EL (cell line): ENCODE measurements around the gene PECR.
"Not testable (repeated sequence)": the region's sequence is repeated elsewhere in the genome, so short reads cannot be mapped to it uniquely, and the experiment has no call there.

Experiments used
- DNase-seq: peaks from one replicate; pipeline ENCODE4 v3.0.0-alpha.2; 2016

The PECR gene

DNA sequence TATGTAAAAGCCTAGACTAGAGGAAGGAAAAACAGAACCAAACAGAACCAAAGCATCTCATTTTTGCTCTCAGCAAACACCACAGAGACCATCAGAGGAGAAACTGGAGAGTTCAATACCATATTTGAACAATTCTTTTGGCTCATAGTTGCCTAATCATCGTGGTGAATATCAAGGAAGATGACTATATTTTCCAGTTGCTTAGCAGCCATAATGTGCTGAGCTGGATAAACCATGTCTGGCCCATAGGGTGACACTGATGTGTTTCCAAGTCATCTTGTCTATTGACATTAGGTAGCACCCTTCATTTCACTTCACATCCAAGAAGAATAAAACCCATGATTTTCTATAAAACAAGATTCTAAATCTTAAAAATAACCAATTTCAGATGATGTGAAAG lies 21.6 kb upstream of the PECR start:
- DNase-seq: no peak

DNA sequence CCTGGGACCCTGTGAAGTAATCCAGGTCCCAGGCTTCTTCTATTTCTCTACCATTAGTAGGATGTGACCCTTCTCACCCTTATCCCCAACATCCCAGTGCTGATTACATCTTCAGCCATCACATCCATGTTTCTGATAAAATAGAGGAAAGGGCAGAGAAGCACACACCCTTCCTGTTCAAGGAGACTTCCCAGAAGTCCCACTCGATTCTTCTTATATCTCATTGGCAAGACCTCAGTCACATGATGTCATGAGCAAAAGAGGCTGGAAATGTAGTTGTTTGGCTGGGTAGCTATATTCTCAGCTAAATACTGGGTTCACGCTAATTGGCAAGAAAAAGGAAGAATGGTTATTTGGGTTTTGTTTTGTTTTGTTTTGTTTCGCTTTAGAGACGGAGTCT lies 19.5 kb upstream of the PECR start:
- no peak for DNase-seq

DNA sequence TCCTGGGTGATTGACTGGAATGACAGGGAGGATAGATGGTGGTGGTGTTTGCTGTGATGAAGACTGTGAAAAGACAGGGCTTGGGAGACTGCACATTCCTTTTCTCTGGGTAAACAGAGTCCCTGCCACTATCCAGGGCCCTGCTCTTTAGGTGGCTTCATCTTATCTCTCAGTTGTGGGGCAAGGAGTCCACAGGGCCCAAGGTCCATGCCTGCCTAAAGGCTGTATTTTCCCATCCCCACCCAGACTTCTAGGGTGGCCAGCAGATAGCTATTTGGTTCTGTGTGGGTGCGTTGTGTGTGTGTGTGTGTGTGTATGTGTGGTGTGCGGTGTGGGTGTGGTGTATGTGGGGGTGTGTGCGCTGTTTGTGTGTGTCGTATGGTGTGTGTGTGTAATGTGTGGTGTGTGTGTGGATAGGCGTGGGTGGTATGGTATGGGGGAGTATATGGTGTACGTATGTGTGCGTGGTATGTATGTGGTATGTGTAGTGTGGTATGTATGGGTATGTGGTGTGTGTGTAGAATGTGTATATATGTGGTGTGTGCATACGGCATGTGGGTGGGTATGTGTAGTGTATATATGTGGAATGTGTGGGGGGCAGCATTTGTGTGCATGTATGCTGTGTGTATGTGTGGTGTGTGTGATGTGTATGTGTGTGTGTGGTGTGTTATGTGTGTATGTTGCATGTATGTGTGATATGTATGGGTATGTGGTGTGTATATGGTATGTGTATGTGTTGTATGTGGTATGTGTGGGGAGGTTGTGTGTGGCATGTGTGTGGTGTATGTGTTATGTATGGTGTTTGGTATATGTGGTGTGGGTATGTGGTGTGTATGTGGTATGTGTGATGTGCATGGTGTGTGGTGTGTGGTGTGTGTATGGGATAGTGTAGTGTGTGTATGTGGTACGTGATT lies 17.1 kb upstream of the PECR start:
- no peak for DNase-seq

DNA sequence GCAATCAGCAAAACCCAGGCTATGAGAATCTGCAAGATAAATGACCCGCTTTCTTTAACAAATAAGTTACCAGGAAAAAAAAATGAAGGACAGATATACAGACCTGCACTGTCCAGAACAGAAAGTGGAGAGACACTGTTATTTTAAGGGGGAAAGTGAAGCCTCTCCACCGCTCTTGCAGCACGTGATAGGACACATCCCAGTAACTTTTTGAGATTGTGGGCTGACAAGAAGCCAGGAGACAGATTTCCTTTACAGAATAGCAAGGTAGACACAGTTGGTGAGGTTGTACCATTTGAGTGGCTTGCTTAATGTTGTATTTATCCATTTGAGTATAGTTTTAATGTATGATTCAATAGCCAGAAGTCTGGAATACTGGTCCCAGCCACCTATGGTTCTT lies 13.1 kb upstream of the PECR start:
- DNase-seq: no peak

DNA sequence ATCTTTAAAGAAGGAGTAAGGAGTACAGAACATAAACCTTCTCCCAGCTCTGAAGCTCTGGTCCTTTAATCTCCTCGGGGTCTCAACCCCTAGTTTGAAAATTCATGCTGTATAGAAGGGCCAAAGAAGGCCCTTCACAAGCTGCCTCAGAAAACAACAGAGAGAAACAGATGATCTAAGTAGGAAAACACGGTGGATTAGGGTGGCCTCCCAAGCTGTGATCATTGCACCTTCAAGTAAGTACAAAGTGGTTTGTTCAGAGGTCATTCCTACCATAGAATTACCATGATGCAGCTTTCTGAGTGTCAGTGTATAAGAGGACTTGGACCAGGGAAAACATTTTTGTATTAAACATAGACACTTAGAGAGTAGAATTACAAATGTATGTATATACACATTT lies 11.0 kb upstream of the PECR start:
- DNase-seq: no peak

DNA sequence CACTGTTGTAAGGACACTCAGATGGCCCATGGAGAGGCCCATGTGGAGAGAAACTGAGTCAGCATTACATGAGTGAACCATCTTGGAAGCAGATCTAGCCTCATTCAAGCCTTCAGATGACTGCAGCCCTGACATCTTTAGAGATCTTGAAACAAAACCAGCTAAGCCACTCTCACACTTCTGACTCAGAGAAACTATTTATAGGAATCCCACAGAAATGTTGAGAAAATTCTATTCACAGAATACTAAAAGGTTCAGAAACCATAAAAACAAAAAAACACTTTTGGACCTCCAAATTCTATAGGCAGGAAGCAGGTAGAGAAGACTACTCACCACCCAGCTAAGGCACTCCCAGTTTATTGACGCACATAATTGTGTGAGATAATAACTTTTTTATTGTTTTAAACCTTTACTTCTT lies 8.8 kb upstream of the PECR start:
- DNase-seq: no peak

DNA sequence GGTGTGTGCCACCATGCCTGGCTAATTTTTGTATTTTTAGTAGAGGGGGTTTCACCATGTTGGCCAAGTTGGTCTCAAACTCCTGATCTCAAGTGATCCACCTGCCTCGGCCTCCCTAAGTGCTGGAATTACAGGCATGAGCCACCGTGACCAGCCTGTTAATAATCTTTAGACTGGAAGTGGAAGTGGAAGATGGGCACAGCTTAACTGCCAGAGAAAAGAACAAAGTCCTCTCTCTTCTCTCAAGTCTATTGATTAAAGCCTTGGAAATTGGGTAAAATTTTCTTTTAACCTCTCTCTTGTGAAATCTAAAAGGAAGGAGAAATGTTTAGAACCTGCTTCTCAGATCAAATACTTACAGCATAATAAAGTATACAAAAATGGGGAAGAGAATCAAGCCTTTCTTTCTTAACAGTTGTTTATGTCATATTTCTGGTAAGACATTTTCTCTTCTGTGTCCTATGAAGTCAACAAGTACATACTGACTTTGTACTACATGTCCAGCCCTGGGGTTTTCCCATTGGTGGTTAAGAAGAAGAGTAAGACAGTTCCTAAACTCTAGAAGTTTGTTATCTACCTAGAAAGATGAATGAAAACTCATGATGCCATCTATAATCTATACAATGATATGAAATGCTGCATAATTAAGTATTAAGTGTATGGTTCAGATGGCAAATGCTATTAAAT lies 4.7 kb upstream of the PECR start:
- DNase-seq: no peak

DNA sequence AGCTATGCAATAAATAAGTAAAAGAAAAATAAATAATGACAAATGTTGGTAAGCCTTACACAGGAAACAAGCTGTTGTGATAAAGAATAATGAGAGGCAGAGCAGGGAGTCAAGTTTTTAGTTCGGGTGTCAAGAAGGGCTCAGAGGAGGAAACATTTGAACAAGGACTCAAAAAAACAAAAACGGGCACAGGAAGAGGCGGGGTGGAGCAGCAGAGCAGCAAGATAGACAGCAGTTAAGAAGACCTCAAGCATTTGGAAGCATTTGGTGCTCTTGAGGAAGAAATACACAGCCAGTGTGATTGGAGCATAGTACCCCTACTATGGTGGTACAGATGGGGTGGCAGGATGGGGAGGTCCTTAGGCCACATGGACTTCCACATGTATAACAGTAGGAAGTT lies 2.9 kb upstream of the PECR start:
- DNase-seq: no peak

DNA sequence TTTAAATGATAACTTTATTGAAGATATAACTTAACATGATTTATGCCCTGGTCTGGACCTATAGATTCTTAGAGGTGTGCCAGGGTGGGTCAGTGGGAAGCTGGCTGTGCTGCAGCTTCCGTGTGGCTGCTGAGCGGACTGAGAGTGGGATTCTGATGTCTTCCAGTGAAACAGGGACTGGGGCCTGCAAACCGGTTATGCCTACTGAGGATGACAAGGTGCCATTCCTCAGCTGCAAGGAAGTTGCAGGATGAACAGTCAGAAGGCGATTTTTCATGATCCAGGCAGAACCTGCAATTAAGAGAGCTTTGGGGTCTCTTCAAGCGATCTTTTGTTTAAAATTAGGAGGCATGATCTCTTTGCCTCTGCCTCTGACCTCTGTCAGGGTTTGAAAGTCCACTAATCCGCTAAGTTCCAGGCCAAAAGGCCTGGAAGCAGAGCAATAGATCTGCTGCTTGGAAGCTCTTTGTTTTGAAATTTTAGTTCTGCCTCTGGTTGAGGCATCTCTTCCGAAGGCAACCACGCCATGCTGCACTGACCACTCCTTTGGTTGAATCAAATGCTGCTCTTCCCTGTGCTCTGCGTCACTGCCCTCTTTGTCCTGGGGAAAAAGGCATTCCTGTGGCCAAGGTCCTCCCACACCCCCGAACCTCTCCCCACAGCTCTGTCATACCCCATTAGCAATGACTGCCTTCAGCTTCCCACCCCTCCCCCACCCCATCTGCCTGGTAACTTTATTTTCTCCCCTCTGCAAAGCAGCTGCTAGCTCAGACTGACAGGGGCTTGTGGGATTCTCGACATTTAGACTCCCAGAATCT lies 2.1 kb upstream of the PECR start:
- peak; percentile 53 for DNase-seq

DNA sequence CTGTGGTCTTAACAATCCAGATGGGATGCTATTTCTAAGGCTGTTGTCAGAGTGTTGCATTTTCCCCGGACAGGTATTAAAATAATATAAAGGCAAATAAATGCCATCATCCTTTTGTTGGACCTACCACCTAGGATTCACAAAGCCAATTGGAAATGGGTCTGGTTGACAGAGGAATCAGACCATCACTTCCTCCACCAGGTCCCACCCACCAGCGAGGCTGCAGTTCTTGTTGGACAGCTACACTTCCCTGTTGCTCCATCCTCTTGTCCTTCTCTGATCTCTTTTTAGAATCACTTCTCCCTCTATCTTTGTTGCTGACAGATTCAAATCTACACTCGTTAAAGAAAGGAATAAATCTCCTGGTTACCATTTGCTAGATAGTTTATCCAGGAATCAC lies 1.2 kb upstream of the PECR start:
- no peak for DNase-seq

DNA sequence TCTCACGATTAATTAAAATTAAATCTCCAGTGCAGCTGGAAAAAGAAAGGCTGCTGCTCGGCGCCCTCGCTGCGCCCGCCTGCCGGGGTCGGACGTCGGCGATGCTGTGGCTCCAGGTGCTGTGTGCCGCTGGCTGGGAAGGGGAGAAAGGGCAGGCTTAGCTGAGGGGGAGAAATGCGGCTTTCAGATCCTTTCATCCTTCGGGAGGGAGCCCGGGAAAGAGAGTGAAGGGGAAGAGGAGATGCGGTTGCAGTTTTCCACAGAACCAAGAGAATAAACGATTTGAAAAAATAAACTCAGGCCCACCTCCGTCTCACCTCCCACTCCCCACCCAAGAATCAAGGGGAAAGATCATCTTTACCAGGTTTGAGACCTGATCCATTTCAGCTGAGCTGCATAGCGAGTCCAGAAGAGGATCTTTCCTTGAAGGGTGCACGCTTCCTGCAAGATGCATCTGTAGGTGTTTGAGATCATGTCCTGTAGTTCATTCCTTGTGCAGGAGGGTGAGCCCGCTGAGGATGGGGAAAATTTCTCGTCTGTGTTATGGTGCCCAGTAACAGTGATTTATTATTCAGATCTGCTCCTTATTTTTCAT lies 605 bp upstream of the PECR start:
- peak; percentile 8 for DNase-seq

DNA sequence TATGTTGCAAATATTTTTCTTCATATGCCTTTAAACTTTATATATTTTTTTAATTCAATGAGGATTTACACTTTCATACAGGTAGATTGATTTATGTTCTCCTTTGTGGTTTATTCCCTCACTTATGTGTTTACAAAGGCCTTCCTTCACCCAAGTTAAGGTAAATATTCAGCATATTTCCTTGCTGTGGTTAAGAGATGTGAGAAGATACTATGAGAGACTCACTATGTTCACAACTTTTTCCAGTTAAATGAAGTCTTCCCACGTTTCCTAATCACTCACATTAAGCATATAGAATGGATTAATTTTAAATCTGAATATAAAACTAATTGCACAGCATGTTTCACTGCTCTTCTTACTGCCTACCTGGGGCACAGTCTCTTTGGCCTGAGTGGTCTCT lies 597 bp downstream of the PECR start:
- DNase-seq: no peak

DNA sequence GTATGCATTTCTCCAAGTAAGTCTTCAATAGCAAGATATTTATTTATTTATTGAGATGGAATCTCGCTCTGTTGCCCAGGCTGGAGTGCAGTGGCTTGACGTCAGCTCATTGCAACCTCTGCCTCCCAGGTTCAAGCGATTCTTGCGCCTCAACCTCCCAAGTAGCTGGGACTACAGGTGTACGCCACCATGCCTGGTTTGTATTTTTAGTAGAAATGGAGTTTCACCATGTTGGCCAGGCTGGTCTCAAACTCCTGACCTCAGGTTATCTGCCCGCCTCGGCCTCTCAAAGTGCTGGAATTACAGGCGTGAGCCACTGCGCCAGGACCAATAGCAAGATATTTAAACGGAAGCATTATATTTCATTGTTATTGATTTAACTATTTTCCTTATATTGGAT lies 1.6 kb downstream of the PECR start:
- not testable (repeated sequence) for DNase-seq

DNA sequence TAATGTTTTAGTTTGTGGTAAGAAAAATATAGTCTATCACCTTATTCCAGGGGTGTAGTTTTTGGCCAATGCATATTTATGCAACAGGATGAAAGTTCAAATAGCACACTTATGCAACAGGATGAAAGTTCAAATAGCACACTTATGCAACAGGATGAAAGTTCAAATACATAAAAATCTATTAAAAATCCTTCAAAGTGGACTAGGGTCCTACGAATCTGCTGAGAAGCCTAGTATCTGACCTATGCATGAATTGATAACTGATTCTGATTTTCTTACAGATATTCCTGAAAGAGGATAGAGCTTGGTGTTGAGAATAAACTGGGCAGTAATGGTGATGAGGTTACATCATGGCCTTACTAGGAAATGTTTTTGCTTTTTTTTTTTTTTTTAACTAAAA lies 2.8 kb downstream of the PECR start:
- DNase-seq: no peak

DNA sequence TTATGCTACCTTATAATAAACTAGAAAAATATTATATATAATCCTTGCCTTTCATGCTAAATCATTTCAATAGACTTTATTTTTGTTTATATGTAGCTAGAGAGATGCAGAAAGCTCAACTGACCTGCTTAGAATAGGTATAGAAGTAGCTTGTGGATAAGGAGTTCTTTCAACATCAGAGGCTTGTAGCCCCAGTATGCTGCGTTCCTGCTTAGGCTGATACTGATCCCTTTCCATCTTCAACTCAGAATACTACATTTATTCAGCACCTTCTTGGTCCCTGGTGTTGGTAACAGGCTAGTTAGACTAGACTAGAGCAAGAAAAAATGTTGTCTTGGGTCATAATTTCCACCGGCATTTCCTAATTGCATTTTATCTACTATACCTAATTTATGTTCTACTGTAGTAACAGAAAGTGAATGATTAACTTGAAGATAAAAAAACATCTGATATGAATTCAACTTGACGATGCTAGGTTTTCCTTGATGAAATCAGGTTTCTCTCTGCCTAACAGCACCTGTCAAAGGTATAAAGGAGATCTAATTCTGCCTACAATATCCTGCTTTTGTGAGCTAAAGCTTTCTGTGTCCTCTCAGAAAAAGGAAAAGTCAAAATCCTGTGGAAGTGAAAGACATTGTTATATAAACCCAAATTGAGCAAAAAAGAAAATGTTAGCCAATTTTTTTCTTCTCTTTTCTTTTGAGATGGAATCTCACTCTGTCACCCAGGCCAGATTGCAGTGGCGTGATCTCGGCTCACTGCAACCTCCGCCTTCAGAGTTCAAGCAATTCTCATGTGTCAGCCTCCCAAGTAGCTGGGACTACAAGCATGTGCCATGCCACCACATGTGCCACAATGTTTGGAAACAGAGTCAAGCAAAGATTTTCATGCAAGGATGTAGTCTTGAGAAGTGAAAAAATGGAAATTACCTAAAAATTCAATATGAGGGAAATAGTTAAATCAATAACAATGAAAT lies 5.8 kb downstream of the PECR start:
- DNase-seq: no peak

DNA sequence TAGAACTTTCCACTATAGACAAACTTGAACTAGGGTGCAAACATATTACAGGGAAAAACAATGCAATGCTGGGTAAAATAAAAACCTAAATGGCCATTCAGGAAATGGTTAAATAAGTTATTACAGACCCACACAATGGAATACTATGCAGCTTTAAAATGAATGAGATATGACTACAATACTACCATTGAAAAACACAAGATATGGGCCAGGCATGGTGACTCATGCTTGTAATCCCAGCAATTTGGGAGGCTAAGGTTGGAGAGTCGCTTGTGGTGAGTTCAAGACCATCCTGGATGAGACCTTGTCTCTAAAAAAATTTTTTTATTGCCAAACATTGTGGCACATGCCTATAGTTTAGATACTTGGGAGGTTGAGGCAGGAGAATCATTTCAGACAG lies 6.8 kb downstream of the PECR start:
- peak; percentile 22 for DNase-seq

DNA sequence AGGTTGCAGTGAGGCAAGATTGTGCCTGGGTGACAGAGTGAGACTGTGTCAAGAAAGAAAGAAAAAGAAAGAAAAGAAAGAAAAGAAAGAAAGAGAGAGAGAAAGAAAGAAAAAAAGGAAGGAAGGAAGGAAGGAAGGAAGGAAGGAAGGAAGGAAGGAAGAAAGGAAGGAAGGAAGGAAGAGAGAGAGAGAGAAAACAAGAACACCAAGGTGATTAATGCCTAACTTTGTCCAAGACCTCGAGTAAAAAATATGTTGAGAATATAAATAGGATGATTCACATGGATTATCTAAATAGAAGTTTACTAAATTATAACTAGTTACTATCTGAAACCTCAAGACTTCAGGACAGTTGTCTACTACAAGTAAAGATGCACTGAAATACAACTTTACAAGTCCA lies 7.2 kb downstream of the PECR start:
- no peak for DNase-seq

DNA sequence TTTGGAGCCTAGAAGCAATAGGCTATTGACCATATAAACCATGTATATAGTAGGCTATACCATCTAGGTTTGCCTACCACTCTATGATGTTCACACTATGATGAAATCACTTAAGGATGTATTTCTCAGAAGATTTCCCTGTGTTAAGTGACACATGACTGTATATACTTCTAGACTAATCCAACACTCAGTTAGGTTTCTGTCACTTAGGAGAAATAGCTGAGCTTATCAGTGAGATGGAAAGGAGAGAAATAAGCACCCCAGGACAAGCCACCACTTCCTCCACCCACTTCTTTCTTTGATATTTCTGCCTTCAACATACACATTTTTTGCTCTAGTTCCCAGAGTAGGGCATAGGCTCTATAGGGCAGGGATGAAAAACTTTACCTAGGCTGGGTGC lies 7.8 kb downstream of the PECR start:
- no peak for DNase-seq

DNA sequence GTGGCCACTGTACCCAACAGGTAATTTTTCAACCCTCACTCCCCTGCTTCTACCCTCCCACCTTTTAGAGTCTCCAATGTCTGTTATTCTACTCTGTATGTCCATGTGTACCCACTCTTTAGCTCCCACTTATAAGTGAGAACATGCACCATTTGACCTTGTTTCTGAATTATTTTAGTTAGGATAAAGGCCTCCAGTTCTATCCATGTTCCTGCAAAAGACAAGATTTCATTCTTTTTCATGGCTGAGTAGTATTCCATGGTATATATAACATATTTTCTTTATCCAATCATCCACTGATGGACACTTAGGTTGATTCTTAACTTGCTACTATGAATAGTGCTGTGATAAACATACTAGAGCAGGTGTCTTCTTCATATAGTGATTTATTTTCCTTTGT lies 9.1 kb downstream of the PECR start:
- no peak for DNase-seq

DNA sequence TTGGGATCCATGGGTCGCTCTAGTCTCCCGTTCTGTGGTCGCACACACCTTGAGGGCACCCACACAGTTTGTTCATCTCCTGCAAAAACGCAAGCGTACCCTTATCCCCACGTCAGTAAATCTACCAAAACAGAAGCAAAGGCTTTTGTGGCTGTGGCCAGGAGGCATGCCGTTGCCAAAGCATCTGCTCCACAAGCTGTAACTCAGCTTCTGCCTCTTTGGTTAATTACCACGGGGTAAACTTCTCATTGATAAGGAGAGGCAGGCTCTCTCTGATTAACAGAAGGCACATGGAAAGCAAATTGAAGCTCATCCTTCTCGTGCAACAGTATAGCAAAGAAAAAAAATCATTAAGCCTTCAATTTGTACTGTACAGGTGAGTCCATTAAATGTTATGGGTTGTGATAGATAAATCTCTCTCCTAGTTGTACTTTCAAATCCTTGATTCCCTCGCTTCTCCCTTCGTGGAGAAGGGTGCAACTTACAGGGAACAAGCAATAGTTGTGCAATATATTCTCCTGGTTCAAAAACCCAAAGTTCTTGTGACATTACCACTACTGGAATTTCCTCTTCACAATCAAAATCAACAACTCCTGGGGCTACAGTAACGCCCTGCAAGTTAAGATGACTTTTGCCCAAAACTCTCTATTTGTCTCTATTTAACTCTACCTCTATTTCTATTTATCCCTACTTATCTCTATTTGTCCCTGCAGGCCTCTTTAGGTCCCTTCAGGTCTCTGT lies 10.3 kb downstream of the PECR start:
- no peak for DNase-seq

DNA sequence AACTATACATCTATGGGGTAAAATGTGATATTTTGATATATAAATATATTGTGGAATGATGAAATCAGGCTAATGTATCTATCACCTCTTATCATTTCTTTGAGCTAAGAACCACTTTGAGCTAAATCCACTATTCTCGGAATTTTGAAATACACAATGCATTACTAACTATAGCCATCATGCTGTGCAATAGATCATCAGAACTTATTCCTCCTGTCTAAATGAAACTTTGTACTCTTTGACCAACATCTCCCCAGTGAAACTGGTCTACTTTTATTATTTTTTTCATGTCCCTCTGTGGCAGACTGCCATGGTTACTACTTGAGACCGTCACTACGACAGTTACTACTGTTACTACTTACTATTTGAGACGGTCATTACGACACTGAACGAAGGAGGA lies 11.4 kb downstream of the PECR start:
- DNase-seq: no peak
